Measurements from ENCODE around the gene NT5C3A.
"Not testable (repeated sequence)": the region's sequence is repeated elsewhere in the genome, so short reads cannot be mapped to it uniquely, and the experiment has no call there.

NT5C3A gene

GRCh38 chr7:32971967-32972366 lies 90.6 kb downstream of the NT5C3A start:
- not testable (repeated sequence) for DNase-seq

- not testable (repeated sequence) for DNase-seq
These were observed 95.4 kb downstream of the NT5C3A start for GRCh38 chr7:32967268-32967582.

DNA sequence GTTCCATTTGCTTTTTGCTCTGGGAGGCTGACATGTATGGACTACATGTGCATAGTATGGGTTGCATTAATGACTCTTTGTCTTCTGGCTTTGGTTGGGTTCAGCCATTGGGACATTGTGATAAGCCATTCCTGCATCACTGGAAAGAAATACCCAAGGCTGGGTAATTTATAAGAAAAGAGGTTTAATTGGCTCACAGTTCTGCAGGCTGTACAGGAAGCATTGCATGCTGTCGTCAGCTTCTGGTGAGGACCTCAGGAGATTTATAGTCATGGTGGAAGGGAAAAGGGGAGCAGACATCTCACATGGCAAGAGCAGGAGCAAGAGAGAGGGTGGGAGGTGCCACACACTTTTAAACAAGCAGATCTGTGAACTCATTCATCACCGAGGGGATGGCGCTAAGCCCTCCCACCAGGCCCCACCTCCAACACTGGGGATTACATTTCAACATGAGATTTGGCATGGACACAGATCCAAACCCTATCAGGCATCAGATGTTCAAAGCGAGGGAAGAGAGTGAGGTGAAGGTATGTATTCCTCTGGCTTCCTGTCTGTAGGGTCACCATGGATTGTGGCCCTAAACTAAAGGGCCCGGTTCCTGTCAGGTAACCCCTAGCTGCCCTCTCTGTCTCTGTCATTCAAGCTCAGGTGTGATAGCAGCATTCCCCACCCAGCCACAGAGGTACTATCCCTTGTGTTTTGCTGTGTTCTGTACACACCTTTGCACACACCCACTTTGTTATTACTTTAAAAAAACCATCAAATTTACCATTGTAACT lies 95.9 kb downstream of the NT5C3A start:
- not testable (repeated sequence) for DNase-seq

DNA sequence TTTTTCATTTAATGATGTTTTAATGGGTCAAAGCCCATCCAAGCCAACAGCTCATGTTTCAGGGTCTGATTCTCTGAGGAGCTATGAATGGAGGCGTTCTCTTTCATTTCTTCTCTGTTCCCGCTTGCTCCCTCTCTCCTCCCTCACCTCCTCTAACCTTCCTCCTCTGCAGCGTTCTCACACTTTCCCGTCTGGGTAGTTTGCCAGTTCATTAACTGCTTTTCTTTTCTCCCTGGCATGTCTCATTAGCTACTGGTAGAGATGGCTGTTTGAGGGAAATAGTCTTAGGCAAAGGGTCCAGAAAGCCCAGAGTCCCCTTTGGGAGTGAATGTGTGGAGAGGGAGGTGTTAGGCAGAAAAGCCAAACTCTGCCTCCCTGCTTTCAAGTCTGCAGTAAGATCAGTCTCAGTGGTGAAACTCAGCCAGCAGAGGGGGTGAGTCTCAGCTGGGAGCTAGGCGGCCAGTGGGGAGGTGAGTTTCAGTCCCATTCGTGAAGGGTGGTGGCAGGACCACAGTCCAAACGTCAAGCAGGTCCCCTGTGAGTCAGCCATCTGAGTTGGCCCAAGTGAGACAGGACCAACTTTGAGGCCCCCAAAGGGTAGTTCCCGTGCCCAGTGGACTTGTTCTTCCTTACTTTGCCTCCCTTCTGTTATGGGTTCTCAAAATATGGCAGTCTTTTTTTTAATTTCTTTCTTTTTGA lies 98.0 kb downstream of the NT5C3A start:
- DNase-seq: not testable (repeated sequence)
